ENCODE data around the gene ARMH1. TPM values are rescaled to one million over a fixed set of nuclear protein-coding genes. Genes with fewer than 3 reads are reported as not detected.

The ARMH1 gene
- total RNA-seq, 6 donors from 2014 or later, result 4.6 to 29.3 (median 13.0) TPM

- no peaks in the 10 kb centered on the region for H3K36me3 ChIP-seq
- no peak overlapping the region for H3K4me3 ChIP-seq
- no peak for DNase-seq
- H3K9me3 ChIP-seq, result no peaks in the 10 kb centered on the region
- no peak for ATAC-seq (ENCODE audit: low FRiP score in 2 of 2)
- 72 to 92% methylated on average over 4 of the region's 4 CpGs for WGBS, 2 donors
- TF ChIP-seq CTCF (IDR thresholded peaks at IDR 0.05) (no peak), POLR2AphosphoS5 (IDR thresholded peaks at IDR 0.05) (no peak), EP300 (IDR thresholded peaks at IDR 0.05) (no peak), POLR2A (IDR thresholded peaks at IDR 0.05) (no peak)
- H3K27ac ChIP-seq, result no peak overlapping the region
- no peaks in the 10 kb centered on the region for H3K27me3 ChIP-seq
- peaks cover 4 to 19% (median 12%) of the 10 kb centered on the region in 4 donors for H3K4me1 ChIP-seq
Measured at GRCh38 chr1:44717156-44717555, 42.6 kb downstream of the ARMH1 start.

GRCh38 chr1:44717653-44718052 lies 43.1 kb downstream of the ARMH1 start:
- Histone ChIP-seq H3K27ac (no peak overlapping the region), H3K36me3 (no peaks in the 10 kb centered on the region), H3K27me3 (no peaks in the 10 kb centered on the region), H3K9me3 (no peaks in the 10 kb centered on the region), H3K4me1 (peaks cover 4 to 22% (median 12%) of the 10 kb centered on the region in 4 donors), H3K4me3 (no peak overlapping the region)
- TF ChIP-seq POLR2AphosphoS5 (IDR thresholded peaks at IDR 0.05), result no peak
- TF ChIP-seq POLR2A (IDR thresholded peaks at IDR 0.05), result no peak
- TF ChIP-seq CTCF (IDR thresholded peaks at IDR 0.05), result no peak
- TF ChIP-seq EP300 (IDR thresholded peaks at IDR 0.05), result no peak
- no peak for DNase-seq
- 31 to 65% methylated on average over 1 of the region's 1 CpG for WGBS, 2 donors
- ATAC-seq (ENCODE audit: low FRiP score in 2 of 2), result no peak

- no peak overlapping the region for H3K4me3 ChIP-seq
- TF ChIP-seq POLR2A (IDR thresholded peaks at IDR 0.05), result no peak
- TF ChIP-seq POLR2AphosphoS5 (IDR thresholded peaks at IDR 0.05), result no peak
- TF ChIP-seq CTCF (IDR thresholded peaks at IDR 0.05), result no peak
- no peak for TF ChIP-seq EP300 (IDR thresholded peaks at IDR 0.05)
- WGBS, 2 donors, result 82 to 89% methylated on average over 6 of the region's 6 CpGs
- H3K27ac ChIP-seq, result no peak overlapping the region
- no peaks in the 10 kb centered on the region for H3K27me3 ChIP-seq
- DNase-seq (no peak), ATAC-seq (ENCODE audit: low FRiP score in 2 of 2) (no peak)
- peaks cover 4 to 22% (median 12%) of the 10 kb centered on the region in 4 donors for H3K4me1 ChIP-seq
- no peaks in the 10 kb centered on the region for H3K36me3 ChIP-seq
- H3K9me3 ChIP-seq, result no peaks in the 10 kb centered on the region
Measured at GRCh38 chr1:44718091-44718490, 43.6 kb downstream of the ARMH1 start.

- 63 to 69% methylated on average over 4 to 5 of the region's 5 CpGs for WGBS, 2 donors
Measured at GRCh38 chr1:44719318-44719717, 44.8 kb downstream of the ARMH1 start.

More at GRCh38 chr1:44719318-44719717, 44.8 kb downstream of the ARMH1 start:
- H3K27ac ChIP-seq, result no peak overlapping the region
- H3K9me3 ChIP-seq, result no peaks in the 10 kb centered on the region
- TF ChIP-seq CTCF (IDR thresholded peaks at IDR 0.05) (no peak), POLR2AphosphoS5 (IDR thresholded peaks at IDR 0.05) (no peak), POLR2A (IDR thresholded peaks at IDR 0.05) (no peak), EP300 (IDR thresholded peaks at IDR 0.05) (no peak)
- H3K4me1 ChIP-seq, result peaks cover 4 to 29% (median 12%) of the 10 kb centered on the region in 4 donors
- no peak overlapping the region for H3K4me3 ChIP-seq
- no peaks in the 10 kb centered on the region for H3K27me3 ChIP-seq
- no peak for ATAC-seq (ENCODE audit: low FRiP score in 2 of 2)
- DNase-seq, result no peak
- H3K36me3 ChIP-seq, result no peaks in the 10 kb centered on the region
